Stimulated activated CD8-positive, alpha-beta memory T cell treated with anti-CD3 and anti-CD28 coated beads, Interleukin-2, amount 100 ng/mL, for 48 hours (primary cell): ENCODE results near the gene VPS25.
"Not testable (repeated sequence)": the region's sequence is repeated elsewhere in the genome, so short reads cannot be mapped to it uniquely, and the experiment has no call there.

Experiments
- DNase-seq, 2 donors: peaks; one replicate each; pipeline ENCODE4 v3.0.0-alpha.2; 2020; ENCODE audit warnings: low read depth in 2 of 2

The VPS25 gene

GRCh38 chr17:42773290-42774035 is at the start of gene VPS25:
VPS25 (plus strand) TSS chr17:42773449; CDS start chr17:42773476, 27 bp downstream.
- peak; percentile 49 to 63 for DNase-seq

DNA sequence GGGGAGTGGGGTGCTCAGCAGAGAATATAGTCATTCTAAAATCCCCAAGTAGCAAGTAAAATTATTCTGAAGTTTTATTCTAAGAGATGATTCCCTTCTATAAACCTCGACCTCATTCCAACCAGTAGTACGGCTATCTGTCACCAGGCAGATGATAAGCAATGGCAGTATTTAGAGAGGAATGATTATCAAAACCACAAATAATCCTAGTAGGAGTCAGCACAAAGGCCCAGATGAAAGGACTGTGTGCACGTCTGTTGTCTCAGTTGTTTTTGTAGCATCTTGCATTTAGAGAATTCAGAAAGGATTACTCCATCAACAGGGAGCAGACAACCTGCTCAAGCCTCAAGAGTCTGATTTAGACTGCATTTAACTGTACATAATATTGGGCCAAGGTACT is 49.6 kb upstream of the VPS25 start:
- DNase-seq: no peak

DNA sequence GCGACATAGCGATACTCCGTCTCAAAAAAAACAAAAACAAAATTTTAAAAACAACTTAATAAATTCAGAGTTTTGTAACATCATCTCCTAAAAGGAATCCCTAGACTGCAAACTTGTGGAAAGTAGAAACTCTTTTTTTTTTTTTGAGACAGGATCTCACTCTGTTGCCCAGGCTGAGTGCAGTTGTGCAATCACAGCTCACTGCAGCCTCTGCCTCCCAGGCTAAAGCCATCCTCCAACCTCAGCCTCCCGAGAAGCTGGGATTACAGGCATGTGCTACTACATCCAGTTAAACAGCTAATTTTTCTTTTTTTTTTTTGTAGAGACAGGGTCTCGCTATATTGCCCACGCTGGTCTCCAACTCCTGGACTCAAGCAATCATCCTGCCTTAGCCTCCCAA is 48.1 kb upstream of the VPS25 start:
- no peak for DNase-seq

GRCh38 chr17:42740699-42741098 is 32.5 kb upstream of the VPS25 start:
- DNase-seq: no peak

DNA sequence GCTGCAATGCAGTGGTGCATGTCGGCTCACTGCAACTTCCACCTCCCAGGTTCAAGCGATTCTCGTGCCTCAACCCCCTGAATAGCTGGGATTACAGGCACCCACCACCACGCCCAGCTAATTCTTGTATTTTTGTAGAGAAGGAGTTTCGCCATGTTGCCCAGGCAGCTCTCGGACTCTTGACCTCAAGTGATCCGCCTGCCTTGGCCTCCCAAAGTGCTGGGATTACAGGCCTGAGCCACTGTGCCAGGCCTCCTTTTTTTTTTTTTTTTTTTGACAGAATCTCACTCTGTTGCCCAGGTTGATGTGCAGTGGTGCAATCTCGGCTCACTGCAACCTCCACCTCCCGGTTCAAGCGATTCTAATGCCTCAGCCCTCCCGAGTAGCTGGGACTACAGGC is 30.3 kb upstream of the VPS25 start:
- DNase-seq: not testable (repeated sequence)

DNA sequence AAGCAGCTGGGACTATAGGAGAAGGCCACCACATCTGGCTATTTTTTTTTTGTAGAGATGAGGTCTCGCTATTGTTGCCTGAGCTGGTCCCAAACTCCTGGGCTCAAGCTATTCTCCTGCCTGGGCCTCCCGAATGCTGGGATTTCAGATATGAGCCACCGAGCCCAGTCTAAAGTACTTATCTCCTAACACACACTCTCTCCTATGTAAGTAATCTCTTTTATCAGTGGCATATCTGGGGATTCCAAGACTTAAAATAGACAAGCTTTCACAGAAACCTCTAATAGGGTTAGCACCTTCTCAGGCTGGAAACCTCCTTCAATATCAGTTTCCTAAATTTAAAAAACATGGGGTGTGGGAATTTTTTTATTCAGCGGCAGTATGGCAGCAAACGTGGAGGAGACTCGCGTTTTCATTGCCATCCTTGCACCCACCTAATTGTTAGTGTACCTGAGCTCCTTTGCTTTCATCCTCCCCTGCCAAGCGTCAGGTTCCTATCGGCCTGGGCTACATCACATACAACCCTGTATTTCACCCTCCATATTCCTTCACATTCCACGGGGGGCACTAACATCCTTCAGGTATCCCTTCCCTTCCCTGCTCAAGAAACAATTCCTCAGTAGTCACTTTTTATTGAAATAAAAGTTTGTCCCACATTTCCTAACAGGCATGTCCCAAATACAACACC is 29.5 kb upstream of the VPS25 start:
- DNase-seq: no peak

DNA sequence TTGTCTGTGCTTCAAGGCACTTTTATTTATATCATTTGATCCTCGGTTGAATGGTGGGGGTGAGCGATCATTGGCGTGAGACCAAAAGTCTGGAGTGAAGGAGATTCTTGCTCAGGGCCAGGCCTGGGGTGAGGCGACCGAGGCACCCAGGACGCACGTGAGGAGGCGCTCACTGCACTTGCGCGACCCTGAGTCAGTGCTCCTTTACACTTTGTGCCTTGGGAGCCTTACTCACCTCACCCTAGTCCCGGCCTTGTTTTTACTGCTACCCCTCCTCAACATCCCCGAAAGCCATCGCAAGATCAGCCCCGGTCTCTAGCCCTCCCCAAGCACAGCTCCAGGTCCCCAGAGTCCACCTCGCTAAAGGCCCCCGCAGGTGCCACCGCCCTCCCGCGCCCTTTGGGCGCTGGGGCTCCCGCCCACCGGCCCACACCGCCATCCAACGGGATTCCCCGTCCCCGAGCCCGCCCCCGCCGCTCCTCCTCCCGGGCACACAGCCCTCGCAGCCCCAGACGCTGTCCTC is 28.9 kb upstream of the VPS25 start:
- peak; percentile 65 to 66 for DNase-seq

- DNase-seq: peak; percentile 87 to 89
These were observed 28.2 kb upstream of the VPS25 start, which contains the start of gene EZH1 for GRCh38 chr17:42744806-42745617. EZH1 (minus strand) TSS chr17:42745040; CDS start chr17:42728941, 16,099 bp downstream.

GRCh38 chr17:42748202-42748907 is 24.9 kb upstream of the VPS25 start:
- no peak for DNase-seq

GRCh38 chr17:42748908-42749798 is 24.1 kb upstream of the VPS25 start:
- DNase-seq: no peak

DNA sequence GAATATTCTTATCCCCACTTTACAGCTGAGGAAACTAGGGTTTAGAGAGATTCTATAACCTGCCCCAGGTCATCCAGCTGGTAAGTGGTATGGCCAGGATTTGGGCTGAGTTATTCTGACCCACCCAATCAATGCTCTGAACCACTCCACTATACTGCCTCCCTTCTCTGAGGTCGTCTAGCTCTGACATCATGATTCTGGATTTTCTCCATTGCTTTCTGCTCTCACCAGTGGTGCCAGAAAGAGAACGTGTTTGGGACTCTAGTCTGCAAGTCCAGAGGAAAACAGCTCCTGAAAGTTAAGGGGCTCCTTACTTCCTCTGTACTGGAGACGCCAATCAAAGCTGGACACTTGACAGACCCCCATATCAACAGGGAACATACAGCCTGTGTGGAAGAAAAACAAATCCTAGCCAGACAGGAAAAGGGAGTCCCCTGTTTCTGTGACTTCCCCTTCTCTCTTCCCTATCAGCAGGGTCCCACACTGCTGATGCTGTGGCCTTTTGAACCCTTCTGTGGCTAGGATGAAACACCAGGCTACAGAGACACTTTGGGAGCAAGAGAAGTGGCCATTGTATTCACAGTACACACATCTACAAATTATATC is 22.4 kb upstream of the VPS25 start:
- no peak for DNase-seq

- no peak for DNase-seq
These were observed 21.6 kb upstream of the VPS25 start for GRCh38 chr17:42751628-42752027.

DNA sequence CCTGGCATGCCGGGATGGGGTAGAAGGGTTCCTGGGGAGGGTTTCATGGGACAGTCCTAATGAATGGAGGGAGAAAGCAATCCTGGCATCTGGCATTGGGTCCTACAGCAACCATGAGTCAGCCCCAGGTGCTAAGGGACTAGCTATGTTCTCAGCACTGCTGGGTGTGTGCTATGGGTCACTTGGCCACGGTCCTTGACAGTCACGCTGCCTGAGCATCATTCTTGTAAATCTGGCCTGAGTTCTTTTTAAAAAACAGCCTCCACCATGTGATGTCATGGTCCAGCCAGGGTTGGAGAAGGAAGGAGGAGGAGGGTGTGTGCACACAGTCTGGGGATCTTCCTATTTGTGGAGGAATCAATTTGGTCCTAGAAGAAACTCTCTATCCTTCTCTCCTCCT is 18.5 kb upstream of the VPS25 start:
- DNase-seq: no peak

DNA sequence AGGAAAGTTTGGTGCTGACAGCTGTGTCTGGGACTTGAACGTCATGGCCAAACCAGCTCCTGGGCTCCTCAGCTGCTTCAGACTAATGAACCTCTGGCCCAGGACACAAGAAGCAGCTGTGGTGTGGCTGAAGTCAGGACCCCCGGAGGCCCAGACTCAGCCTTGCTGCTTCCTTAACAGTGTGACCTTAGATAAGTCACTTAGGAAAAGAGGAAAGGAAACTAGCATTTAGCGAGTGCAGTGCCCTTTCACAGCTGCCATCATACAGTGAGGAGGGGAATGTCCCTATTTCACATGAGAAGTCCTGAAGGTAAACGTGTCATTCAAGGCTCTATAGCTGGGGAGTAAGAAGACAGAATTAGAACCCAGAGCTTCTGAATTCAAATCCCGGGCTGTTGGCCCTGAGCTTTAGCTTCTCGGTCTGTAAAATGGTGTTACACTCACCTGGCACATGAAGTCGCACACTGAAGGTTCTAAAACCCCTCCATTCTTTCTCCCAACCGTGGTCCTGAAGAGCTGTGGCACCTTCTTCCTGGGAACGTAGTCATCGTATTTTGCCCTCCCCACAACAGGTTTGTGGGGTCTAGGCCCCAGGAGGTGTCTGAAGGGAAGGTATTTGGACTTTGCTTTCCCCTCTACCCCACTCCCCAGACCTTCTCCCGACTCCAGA is 13.1 kb upstream of the VPS25 start:
- no peak for DNase-seq

- no peak for DNase-seq
These were observed 12.3 kb upstream of the VPS25 start, which contains the start of gene RAMP2 for GRCh38 chr17:42760652-42761581. RAMP2 (plus strand) TSS chr17:42761227; CDS start chr17:42761262, 35 bp downstream.

GRCh38 chr17:42761638-42762037 is 11.6 kb upstream of the VPS25 start:
- DNase-seq: no peak

GRCh38 chr17:42766124-42766523 is 7.1 kb upstream of the VPS25 start:
- DNase-seq: no peak

GRCh38 chr17:42767512-42767911 is 5.7 kb upstream of the VPS25 start:
- no peak for DNase-seq
